Neural cell (in vitro differentiated cells): ENCODE measurements around the gene OPRL1. TPM values are rescaled to one million over a fixed set of nuclear protein-coding genes. Genes with fewer than 3 reads are reported as not detected.

ENCODE experiments used
- H2AFZ ChIP-seq: fragments of 200-600, 300-800 bp; sonication (generic), shearing (Covaris generic); 2 replicates; pipeline ENCODE4 v1.6.0; 2014; ENCODE audit warnings: low read depth, mild to moderate bottlenecking, antibody characterized with exemption, low read length, moderate library complexity
- H3F3A ChIP-seq: fragments of 200-600 bp; shearing (Covaris generic); 2 replicates; pipeline ENCODE4 v1.6.1; 2016; ENCODE audit warnings: mild to moderate bottlenecking, moderate library complexity, mixed read lengths, antibody characterized with exemption, low read length; ENCODE audit not compliant: insufficient read depth, poor library complexity, severe bottlenecking
- H3K27ac ChIP-seq: fragments of 200-600, 300-800 bp; sonication (generic), shearing (Covaris generic); 2 replicates; pipeline ENCODE4 v1.5.1; 2014; ENCODE audit warnings: mild to moderate bottlenecking, low read length, moderate library complexity
- H3K27me3 ChIP-seq: fragments of 300-800, 200-600 bp; sonication (generic), shearing (Covaris generic); 2 replicates; pipeline ENCODE4 v1.6.0; 2014; ENCODE audit warnings: mild to moderate bottlenecking, low read depth, low read length, moderate library complexity; ENCODE audit not compliant: insufficient read depth
- H3K36me3 ChIP-seq: fragments of 300-800, 200-600 bp; sonication (generic), shearing (Covaris generic); 2 replicates; pipeline ENCODE4 v1.5.1; 2014; ENCODE audit warnings: mild to moderate bottlenecking, antibody characterized with exemption, low read length, moderate library complexity; ENCODE audit not compliant: insufficient read depth
- H3K4me2 ChIP-seq: fragments of 300-800, 200-600 bp; sonication (generic), shearing (Covaris generic); 2 replicates; pipeline ENCODE4 v1.6.0; 2014; ENCODE audit warnings: mild to moderate bottlenecking, low read length
- H3K4me3 ChIP-seq: fragments of 300-800, 200-600 bp; sonication (generic), shearing (Covaris generic); 2 replicates; pipeline ENCODE4 v1.5.1; 2014; ENCODE audit warnings: mild to moderate bottlenecking, low read length, moderate library complexity
- H3K79me2 ChIP-seq: fragments of 200-600 bp; shearing (Covaris generic); replicated peaks from 2 replicates; pipeline ENCODE4 v1.6.0; 2014; ENCODE audit warnings: mild to moderate bottlenecking, low read length, moderate library complexity; ENCODE audit not compliant: insufficient read depth
- H3K9ac ChIP-seq: fragments of 300-800, 200-600 bp; sonication (generic), shearing (Covaris generic); 2 replicates; pipeline ENCODE4 v1.6.1; 2016; ENCODE audit warnings: mild to moderate bottlenecking, low read length, mixed read lengths
- H3K9me2 ChIP-seq: fragments of 200-600 bp; shearing (Covaris generic); 2 replicates; pipeline ENCODE4 v1.6.1; 2016; ENCODE audit warnings: mild to moderate bottlenecking, low read length, mixed read lengths; ENCODE audit not compliant: insufficient read depth
- H3K9me3 ChIP-seq: fragments of 200-600, 300-800 bp; sonication (generic), shearing (Covaris generic); 2 replicates; pipeline ENCODE4 v1.6.1; 2016; ENCODE audit warnings: mild to moderate bottlenecking, mixed run types, low read length, moderate library complexity, mixed read lengths
- H4K20me1 ChIP-seq: fragments of 200-600 bp; shearing (Covaris generic); 2 replicates; pipeline ENCODE4 v1.6.1; 2016; ENCODE audit warnings: mild to moderate bottlenecking, mixed run types; ENCODE audit not compliant: insufficient read depth
- EP300 ChIP-seq: fragments of 450-650 bp; conservative IDR thresholded peaks from 2 replicates; pipeline ENCODE4 v1.6.1; 2014; ENCODE audit warnings: antibody characterized with exemption, mild to moderate bottlenecking, moderate library complexity; ENCODE audit not compliant: poor library complexity, severe bottlenecking
- EZH2 ChIP-seq: fragments of 200-600, 300-800 bp; shearing (Covaris generic), sonication (generic); IDR thresholded peaks from 2 replicates; pipeline ENCODE4 v1.6.1; 2014; ENCODE audit warnings: antibody characterized with exemption, low read length, borderline replicate concordance, mild to moderate bottlenecking; ENCODE audit not compliant: insufficient read depth, poor library complexity, severe bottlenecking
- MXI1 ChIP-seq: fragments of 450-650 bp; conservative IDR thresholded peaks from 2 replicates; pipeline ENCODE4 v1.6.1; 2014; ENCODE audit warnings: antibody characterized with exemption, mild to moderate bottlenecking; ENCODE audit not compliant: poor library complexity, severe bottlenecking
- POLR2AphosphoS5 ChIP-seq: IDR thresholded peaks from 2 replicates; pipeline ENCODE4 v1.6.1; 2012
- RAD21 ChIP-seq: fragments of 450-650 bp; conservative IDR thresholded peaks from 2 replicates; pipeline ENCODE4 v1.6.1; 2014; ENCODE audit warnings: antibody characterized with exemption, mild to moderate bottlenecking, moderate library complexity
- SMC3 ChIP-seq: fragments of 450-650 bp; conservative IDR thresholded peaks from 2 replicates; pipeline ENCODE4 v1.6.1; 2014; ENCODE audit warnings: antibody characterized with exemption, mild to moderate bottlenecking, moderate library complexity; ENCODE audit not compliant: poor library complexity
- TAF1 ChIP-seq: IDR thresholded peaks from 2 replicates; pipeline ENCODE4 v1.6.1; 2012; ENCODE audit warnings: low read depth
- polyA plus RNA-seq: library from polyadenylated mRNA; depleted of rRNA; stranded (reverse); fragments of >200 nt; gene quantifications from 2 replicates; pipeline ENCODE4 v1.2.3, GENCODE V29; 2014
- TF ChIP-seq, protein P1 (sequence below): fragments of 450-650 bp; IDR thresholded peaks from 2 replicates; pipeline ENCODE4 v1.5.1; 2014; ENCODE audit warnings: antibody characterized with exemption, mild to moderate bottlenecking, moderate library complexity; ENCODE audit not compliant: poor library complexity, severe bottlenecking
- TF ChIP-seq, protein P2 (sequence below): IDR thresholded peaks from 2 replicates; pipeline ENCODE4 v1.6.1; 2012; ENCODE audit warnings: borderline replicate concordance

OPRL1 gene
- polyA plus RNA-seq, 1 donor from 2014 or later, result 18.3 TPM

DNA sequence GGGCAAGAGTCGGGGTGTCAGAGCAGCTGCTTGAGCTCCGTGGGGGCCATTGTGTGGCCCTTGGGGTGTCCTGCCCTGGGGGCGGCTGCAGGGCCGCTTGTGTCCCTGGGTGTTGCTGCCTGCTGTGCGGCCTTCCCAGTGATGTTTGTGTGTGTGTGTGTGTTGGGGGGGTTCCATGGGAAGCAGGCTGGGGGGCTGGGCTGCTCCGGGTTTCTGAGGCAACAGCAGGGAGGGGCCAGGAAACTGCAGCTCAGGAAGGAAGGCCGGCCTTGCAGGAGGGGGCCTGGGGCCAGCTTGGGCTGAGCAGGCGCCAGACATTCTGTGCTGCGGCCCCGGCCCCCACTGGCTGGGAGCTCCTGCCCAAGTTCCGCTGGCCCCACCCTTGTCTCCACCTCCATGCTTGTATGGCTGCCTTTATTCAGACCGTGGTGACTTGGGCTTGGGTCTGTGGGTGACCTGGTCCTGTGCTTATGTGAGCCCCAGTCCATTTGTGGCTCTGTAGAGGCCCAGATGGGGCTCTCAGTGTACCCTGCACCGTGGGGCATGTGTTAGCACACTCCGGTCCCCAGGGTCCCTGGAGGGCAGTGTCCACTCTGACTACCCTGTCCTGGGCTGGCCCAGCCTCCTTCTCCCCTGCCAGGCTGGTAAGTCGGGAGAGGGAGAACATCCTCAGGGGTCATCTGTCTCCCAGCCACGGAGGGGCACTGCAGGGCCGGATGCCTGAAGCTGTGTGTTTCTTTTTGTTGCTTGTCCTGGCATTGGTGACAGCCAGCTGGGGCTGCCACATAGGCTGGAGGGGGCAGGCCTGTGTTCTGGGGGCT, 25.8 kb upstream of the OPRL1 start:
- Histone ChIP-seq H3K4me2 (no peak overlapping the region), H3K9ac (no peak overlapping the region), H3K27ac (no peak overlapping the region), H3K4me3 (no peak overlapping the region), H3K9me3 (no peaks in the 10 kb centered on the region), H3K79me2 (no peaks in the 10 kb centered on the region), H2AFZ (no peak overlapping the region), H3K36me3 (no peaks in the 10 kb centered on the region), H3F3A (no peaks in the 10 kb centered on the region), H3K27me3 (peaks cover 29% of the 10 kb centered on the region), H4K20me1 (no peaks in the 10 kb centered on the region), H3K9me2 (no peaks in the 10 kb centered on the region)
- no peak for TF ChIP-seq MXI1
- no peak for TF ChIP-seq EP300
- TF ChIP-seq, protein P1, sequence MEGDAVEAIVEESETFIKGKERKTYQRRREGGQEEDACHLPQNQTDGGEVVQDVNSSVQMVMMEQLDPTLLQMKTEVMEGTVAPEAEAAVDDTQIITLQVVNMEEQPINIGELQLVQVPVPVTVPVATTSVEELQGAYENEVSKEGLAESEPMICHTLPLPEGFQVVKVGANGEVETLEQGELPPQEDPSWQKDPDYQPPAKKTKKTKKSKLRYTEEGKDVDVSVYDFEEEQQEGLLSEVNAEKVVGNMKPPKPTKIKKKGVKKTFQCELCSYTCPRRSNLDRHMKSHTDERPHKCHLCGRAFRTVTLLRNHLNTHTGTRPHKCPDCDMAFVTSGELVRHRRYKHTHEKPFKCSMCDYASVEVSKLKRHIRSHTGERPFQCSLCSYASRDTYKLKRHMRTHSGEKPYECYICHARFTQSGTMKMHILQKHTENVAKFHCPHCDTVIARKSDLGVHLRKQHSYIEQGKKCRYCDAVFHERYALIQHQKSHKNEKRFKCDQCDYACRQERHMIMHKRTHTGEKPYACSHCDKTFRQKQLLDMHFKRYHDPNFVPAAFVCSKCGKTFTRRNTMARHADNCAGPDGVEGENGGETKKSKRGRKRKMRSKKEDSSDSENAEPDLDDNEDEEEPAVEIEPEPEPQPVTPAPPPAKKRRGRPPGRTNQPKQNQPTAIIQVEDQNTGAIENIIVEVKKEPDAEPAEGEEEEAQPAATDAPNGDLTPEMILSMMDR, result no peak
- no peak for TF ChIP-seq SMC3
- no peak for TF ChIP-seq POLR2AphosphoS5
- TF ChIP-seq, protein P2, sequence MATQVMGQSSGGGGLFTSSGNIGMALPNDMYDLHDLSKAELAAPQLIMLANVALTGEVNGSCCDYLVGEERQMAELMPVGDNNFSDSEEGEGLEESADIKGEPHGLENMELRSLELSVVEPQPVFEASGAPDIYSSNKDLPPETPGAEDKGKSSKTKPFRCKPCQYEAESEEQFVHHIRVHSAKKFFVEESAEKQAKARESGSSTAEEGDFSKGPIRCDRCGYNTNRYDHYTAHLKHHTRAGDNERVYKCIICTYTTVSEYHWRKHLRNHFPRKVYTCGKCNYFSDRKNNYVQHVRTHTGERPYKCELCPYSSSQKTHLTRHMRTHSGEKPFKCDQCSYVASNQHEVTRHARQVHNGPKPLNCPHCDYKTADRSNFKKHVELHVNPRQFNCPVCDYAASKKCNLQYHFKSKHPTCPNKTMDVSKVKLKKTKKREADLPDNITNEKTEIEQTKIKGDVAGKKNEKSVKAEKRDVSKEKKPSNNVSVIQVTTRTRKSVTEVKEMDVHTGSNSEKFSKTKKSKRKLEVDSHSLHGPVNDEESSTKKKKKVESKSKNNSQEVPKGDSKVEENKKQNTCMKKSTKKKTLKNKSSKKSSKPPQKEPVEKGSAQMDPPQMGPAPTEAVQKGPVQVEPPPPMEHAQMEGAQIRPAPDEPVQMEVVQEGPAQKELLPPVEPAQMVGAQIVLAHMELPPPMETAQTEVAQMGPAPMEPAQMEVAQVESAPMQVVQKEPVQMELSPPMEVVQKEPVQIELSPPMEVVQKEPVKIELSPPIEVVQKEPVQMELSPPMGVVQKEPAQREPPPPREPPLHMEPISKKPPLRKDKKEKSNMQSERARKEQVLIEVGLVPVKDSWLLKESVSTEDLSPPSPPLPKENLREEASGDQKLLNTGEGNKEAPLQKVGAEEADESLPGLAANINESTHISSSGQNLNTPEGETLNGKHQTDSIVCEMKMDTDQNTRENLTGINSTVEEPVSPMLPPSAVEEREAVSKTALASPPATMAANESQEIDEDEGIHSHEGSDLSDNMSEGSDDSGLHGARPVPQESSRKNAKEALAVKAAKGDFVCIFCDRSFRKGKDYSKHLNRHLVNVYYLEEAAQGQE, result no peak
- no peak for TF ChIP-seq EZH2
- TF ChIP-seq RAD21, result no peak
- no peak for TF ChIP-seq TAF1

DNA sequence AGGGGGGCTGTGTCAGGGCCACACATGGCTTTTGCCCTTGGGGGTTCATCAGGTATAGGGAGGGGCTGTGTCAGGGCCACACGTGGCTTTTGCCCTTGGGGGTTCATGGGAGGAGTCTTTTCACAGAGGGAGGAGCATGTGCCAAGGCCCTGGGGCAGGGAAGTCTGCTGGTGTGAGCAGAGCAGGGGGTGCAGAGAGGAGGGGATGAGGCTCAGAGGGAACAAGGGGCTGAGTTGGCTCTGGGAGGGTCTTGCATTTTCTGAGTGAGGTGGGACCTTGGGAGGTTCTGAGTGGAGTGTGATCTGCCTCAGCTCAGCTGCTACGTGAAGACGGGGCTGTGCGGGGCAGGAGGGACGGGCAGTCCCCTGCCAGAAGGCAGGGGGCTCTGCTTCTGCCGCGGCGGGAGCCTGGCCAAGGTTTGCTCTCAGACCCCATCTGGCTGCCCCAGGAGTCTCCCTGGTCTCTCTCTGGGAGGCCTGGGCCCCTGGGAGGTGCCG, 24.4 kb upstream of the OPRL1 start:
- H3K4me2 ChIP-seq, result no peak overlapping the region
- H2AFZ ChIP-seq, result no peak overlapping the region
- no peaks in the 10 kb centered on the region for H3K36me3 ChIP-seq
- no peaks in the 10 kb centered on the region for H3K79me2 ChIP-seq
- H3K27ac ChIP-seq, result no peak overlapping the region
- no peaks in the 10 kb centered on the region for H4K20me1 ChIP-seq
- H3K9me2 ChIP-seq, result no peaks in the 10 kb centered on the region
- H3K9me3 ChIP-seq, result no peaks in the 10 kb centered on the region
- no peak overlapping the region for H3K4me3 ChIP-seq
- TF ChIP-seq, protein P1, result no peak
- TF ChIP-seq EZH2 (no peak), SMC3 (no peak), EP300 (no peak), RAD21 (no peak), MXI1 (no peak)
- TF ChIP-seq, protein P2, result no peak
- H3F3A ChIP-seq, result no peaks in the 10 kb centered on the region
- H3K9ac ChIP-seq, result no peak overlapping the region
- H3K27me3 ChIP-seq, result peaks cover 19% of the 10 kb centered on the region
